Skeletal muscle satellite cell (primary cell): ENCODE results near the gene IQSEC2.

Experiments
- H3K27me3 ChIP-seq: 2 replicates; pipeline ENCODE4 v1.7.0; 2013; ENCODE audit warnings: low read length; ENCODE audit not compliant: control insufficient read depth, insufficient read depth
- H3K36me3 ChIP-seq: 2 replicates; pipeline ENCODE4 v1.7.0; 2013; ENCODE audit warnings: mild to moderate bottlenecking, control low read depth, low read length; ENCODE audit not compliant: insufficient read depth
- H3K4me1 ChIP-seq: 2 replicates; pipeline ENCODE4 v1.7.0; 2013; ENCODE audit warnings: low read length; ENCODE audit not compliant: control insufficient read depth, insufficient read depth
- H3K4me2 ChIP-seq: 2 replicates; pipeline ENCODE4 v1.7.0; 2013; ENCODE audit warnings: mild to moderate bottlenecking, low read length
- H3K4me3 ChIP-seq: 2 replicates; pipeline ENCODE4 v1.7.0; 2013; ENCODE audit warnings: low read length
- H3K9ac ChIP-seq: 2 replicates; pipeline ENCODE4 v1.7.0; 2013; ENCODE audit warnings: mild to moderate bottlenecking, low read depth, low read length, moderate library complexity
- H3K9me3 ChIP-seq: replicated peaks from 2 replicates; pipeline ENCODE4 v1.7.0; 2013; ENCODE audit warnings: mild to moderate bottlenecking, control low read depth, low read length

IQSEC2 gene

GRCh38 chrX:53300157-53300556, 18.8 kb upstream of the IQSEC2 start:
- Histone ChIP-seq H3K9ac (no peak overlapping the region), H3K4me1 (no peaks in the 10 kb centered on the region), H3K9me3 (no peaks in the 10 kb centered on the region), H3K27me3 (peaks cover 47% of the 10 kb centered on the region), H3K36me3 (no peaks in the 10 kb centered on the region), H3K4me2 (no peak overlapping the region), H3K4me3 (no peak overlapping the region)

- Histone ChIP-seq H3K4me1 (no peaks in the 10 kb centered on the region), H3K4me3 (no peak overlapping the region), H3K9me3 (no peaks in the 10 kb centered on the region), H3K36me3 (no peaks in the 10 kb centered on the region), H3K9ac (no peak overlapping the region), H3K4me2 (no peak overlapping the region), H3K27me3 (peaks cover 34% of the 10 kb centered on the region)
Observed at GRCh38 chrX:53294024-53294648, 12.8 kb upstream of the IQSEC2 start.

GRCh38 chrX:53291596-53291995, 10.2 kb upstream of the IQSEC2 start:
- Histone ChIP-seq H3K4me2 (no peak overlapping the region), H3K9me3 (no peaks in the 10 kb centered on the region), H3K36me3 (no peaks in the 10 kb centered on the region), H3K4me3 (no peak overlapping the region), H3K27me3 (peaks cover 34% of the 10 kb centered on the region), H3K4me1 (peaks cover 17% of the 10 kb centered on the region), H3K9ac (no peak overlapping the region)

GRCh38 chrX:53290441-53291041, 9.2 kb upstream of the IQSEC2 start:
- Histone ChIP-seq H3K36me3 (no peaks in the 10 kb centered on the region), H3K4me2 (no peak overlapping the region), H3K4me3 (no peak overlapping the region), H3K27me3 (peaks cover 34% of the 10 kb centered on the region), H3K9me3 (no peaks in the 10 kb centered on the region), H3K4me1 (peaks cover 17% of the 10 kb centered on the region), H3K9ac (no peak overlapping the region)

GRCh38 chrX:53288189-53288588, 6.8 kb upstream of the IQSEC2 start:
- Histone ChIP-seq H3K4me2 (peak overlapping the region; percentile 74), H3K4me3 (peak overlapping the region; percentile 56), H3K9ac (no peak overlapping the region), H3K36me3 (no peaks in the 10 kb centered on the region), H3K9me3 (no peaks in the 10 kb centered on the region), H3K27me3 (peaks cover 49% of the 10 kb centered on the region), H3K4me1 (peaks cover 17% of the 10 kb centered on the region)

GRCh38 chrX:53287493-53288138, 6.2 kb upstream of the IQSEC2 start:
- Histone ChIP-seq H3K4me1 (peaks cover 17% of the 10 kb centered on the region), H3K9me3 (no peaks in the 10 kb centered on the region), H3K36me3 (no peaks in the 10 kb centered on the region), H3K27me3 (peaks cover 50% of the 10 kb centered on the region), H3K4me3 (peak overlapping the region; percentile 56), H3K9ac (no peak overlapping the region), H3K4me2 (peak overlapping the region; percentile 74)

GRCh38 chrX:53286171-53286570, 4.8 kb upstream of the IQSEC2 start:
- Histone ChIP-seq H3K4me2 (no peak overlapping the region), H3K9me3 (no peaks in the 10 kb centered on the region), H3K4me3 (no peak overlapping the region), H3K4me1 (peaks cover 24% of the 10 kb centered on the region), H3K9ac (no peak overlapping the region), H3K36me3 (no peaks in the 10 kb centered on the region), H3K27me3 (peaks cover 43% of the 10 kb centered on the region)

GRCh38 chrX:53285591-53285990, 4.2 kb upstream of the IQSEC2 start:
- peaks cover 28% of the 10 kb centered on the region for H3K4me1 ChIP-seq
- H3K27me3 ChIP-seq = peaks cover 39% of the 10 kb centered on the region

GRCh38 chrX:53284684-53285447, 3.5 kb upstream of the IQSEC2 start:
- H3K27me3 ChIP-seq = peaks cover 33% of the 10 kb centered on the region
- no peaks in the 10 kb centered on the region for H3K9me3 ChIP-seq
- no peak overlapping the region for H3K4me3 ChIP-seq
- no peak overlapping the region for H3K9ac ChIP-seq
- H3K4me2 ChIP-seq = no peak overlapping the region
- H3K4me1 ChIP-seq = peaks cover 34% of the 10 kb centered on the region
- H3K36me3 ChIP-seq = no peaks in the 10 kb centered on the region

More at GRCh38 chrX:53285591-53285990, 4.2 kb upstream of the IQSEC2 start:
- H3K4me3 ChIP-seq = no peak overlapping the region
- no peak overlapping the region for H3K9ac ChIP-seq
- no peaks in the 10 kb centered on the region for H3K9me3 ChIP-seq
- H3K4me2 ChIP-seq = no peak overlapping the region
- no peaks in the 10 kb centered on the region for H3K36me3 ChIP-seq

- H3K4me1 ChIP-seq = peaks cover 35% of the 10 kb centered on the region
- no peak overlapping the region for H3K9ac ChIP-seq
- H3K27me3 ChIP-seq = peaks cover 22% of the 10 kb centered on the region
- no peaks in the 10 kb centered on the region for H3K9me3 ChIP-seq
- H3K4me2 ChIP-seq = no peak overlapping the region
- no peaks in the 10 kb centered on the region for H3K36me3 ChIP-seq
- no peak overlapping the region for H3K4me3 ChIP-seq
Observed at GRCh38 chrX:53283567-53283966, 2.2 kb upstream of the IQSEC2 start.

- no peaks in the 10 kb centered on the region for H3K9me3 ChIP-seq
- H3K4me1 ChIP-seq = peaks cover 30% of the 10 kb centered on the region
- H3K4me3 ChIP-seq = no peak overlapping the region
- no peak overlapping the region for H3K4me2 ChIP-seq
- peaks cover 18% of the 10 kb centered on the region for H3K27me3 ChIP-seq
- H3K9ac ChIP-seq = no peak overlapping the region
- H3K36me3 ChIP-seq = no peaks in the 10 kb centered on the region
Observed at GRCh38 chrX:53283099-53283498, 1.7 kb upstream of the IQSEC2 start.
